ENCODE data around the gene P2RX3.
"Not testable (repeated sequence)": the region's sequence is repeated elsewhere in the genome, so short reads cannot be mapped to it uniquely, and the experiment has no call there.

The P2RX3 gene

GRCh38 chr11:57338142-57338541 lies at the start of gene P2RX3:
TSS of gene P2RX3 (plus strand) at chr11:57338352. CDS start at chr11:57338551, 199 bp downstream.
- no peak for DNase-seq

DNA sequence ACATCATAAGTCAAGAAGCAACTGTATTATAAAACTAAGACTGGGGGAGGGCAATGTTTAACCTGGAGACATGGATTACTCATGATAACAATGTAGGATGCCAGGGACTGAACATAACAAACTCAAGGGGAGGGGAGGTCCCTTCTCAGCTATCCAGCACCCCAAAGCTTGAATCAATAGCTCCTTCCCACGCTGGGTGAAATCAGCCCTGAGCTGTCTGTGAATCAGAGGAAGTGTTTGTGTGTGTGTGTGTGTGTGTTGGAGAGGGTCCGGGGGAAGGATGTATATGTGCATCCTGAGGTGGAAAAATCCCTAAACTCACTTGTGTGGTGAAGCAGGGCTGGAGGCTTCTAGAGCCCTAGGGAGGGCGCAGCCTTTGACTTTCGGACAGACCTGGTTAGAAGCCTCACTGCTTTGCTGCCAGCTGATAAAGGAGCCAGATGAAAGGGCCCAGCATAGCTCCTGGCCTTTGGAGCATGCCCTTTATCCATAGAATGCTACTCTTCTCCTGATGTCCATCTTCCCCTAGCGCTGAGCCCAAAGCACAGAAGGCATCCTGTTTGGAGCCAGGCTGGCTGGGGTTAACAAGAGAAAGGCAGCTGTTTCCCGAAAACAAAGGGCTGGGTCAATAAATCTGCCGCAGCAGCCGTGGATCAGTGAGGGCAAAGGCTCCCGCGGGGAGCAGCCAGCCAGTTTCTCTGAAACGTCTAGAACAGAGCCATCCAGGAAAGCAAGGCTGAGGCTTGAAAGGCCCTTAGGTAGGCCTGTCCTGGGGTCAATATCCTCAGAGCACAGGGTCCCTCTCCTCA lies 49.2 kb upstream of the P2RX3 start:
- DNase-seq, result no peak

DNA sequence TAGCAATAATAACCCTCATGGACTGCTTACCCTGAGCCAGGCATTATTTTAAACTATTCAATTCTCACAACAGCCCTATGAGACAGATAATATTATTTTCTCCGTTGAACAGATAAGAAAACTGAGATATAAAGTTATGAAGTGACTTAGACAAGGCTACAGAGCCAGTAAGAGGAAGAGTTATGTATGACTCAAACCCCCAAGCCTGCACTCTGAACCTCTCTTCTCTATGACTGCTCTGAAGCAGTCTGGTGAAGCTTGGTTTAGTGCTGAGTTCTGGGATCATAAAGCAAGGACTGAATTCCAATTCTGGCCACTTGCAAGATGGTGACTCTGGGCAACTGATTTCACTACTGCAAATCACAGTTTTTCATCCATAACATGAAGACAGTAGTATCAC lies 47.9 kb upstream of the P2RX3 start:
- DNase-seq, result no peak

GRCh38 chr11:57294225-57295131 lies 43.7 kb upstream of the P2RX3 start:
- DNase-seq, result no peak

- not testable (repeated sequence) for DNase-seq
These were observed 41.9 kb upstream of the P2RX3 start for GRCh38 chr11:57296205-57296604.

GRCh38 chr11:57297221-57297620 lies 40.9 kb upstream of the P2RX3 start:
- no peak for DNase-seq

DNA sequence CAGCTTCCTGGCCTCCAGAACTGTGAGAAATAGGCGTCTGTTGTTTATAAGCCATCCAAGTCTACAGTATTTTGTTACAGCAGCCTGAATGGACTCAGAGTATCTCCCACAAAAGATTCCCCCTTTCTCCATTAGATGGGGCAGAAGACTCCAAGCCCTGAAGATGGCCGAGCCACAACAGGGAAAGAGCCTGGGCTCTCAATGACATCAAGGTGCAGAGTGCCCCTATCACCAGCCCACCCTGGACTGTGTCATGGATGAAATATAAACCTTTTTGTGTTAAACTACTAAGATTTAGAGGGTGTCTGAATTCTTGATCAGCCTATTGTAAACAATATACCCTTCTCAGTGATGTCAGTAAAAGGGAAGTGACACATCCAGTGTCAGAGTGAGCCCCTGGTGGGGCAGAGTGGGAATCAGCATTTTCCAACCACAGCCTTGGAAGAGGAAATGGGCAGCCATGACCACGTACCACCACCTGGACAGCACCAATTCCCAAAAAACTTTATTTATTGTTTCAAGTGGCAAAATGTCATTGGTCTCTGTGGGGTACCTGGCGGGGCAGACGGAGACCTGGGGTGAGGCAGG lies 38.9 kb upstream of the P2RX3 start:
- no peak for DNase-seq

DNA sequence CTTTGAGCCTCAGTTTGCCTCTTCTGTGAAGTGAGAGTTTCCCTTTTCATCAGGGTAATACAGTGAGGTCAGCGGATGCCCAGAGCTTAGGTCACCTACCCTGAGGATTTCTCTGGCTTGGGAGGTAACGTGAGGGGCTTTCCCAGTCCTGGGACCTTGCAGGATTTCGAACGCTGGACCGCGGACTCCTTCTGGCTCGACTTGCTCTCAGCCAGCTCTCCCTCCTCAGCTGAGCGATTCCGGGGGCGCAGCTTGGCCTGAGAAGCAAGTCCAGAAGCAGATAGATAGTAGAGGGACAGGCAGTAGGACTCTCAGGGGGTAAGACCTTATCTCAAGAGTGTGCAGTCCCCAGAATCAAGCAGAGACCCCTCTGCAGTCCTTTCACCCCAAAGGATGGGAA lies 37.4 kb upstream of the P2RX3 start:
- no peak for DNase-seq

DNA sequence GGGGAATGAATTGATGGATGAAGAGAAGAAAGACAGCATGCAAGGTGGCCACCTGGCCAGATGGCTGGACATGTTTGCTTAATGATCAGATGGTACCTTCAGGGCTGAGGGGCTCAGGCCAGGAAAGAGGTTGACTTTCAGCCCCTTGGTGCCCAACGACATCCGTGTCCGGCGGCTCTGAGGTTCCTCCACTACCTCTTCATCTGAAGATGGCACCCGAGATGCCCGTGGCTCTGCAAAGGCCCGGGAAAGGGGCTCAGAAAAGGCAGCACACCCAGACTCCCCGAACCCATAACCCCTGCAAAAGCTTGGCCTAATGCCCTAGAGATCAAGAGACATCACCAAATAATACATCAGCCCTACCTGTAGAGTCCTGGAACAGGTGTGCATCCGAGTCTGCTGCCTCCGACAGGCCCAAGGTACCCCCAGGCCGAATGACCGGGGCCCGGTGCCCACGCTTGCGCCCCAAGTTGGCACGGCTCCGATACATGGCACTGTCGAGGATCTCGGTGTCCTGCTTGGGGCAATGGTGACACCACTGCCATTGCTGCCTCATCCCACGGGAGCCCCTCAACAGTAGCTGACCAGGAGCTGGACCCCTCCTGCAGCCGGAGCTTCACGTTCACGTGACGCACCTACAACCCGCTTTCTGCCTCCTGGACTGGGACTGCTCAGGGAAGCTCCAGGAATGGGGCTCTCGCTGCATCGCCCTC lies 36.3 kb upstream of the P2RX3 start:
- no peak for DNase-seq

GRCh38 chr11:57302489-57302888 lies 35.7 kb upstream of the P2RX3 start:
- no peak for DNase-seq

DNA sequence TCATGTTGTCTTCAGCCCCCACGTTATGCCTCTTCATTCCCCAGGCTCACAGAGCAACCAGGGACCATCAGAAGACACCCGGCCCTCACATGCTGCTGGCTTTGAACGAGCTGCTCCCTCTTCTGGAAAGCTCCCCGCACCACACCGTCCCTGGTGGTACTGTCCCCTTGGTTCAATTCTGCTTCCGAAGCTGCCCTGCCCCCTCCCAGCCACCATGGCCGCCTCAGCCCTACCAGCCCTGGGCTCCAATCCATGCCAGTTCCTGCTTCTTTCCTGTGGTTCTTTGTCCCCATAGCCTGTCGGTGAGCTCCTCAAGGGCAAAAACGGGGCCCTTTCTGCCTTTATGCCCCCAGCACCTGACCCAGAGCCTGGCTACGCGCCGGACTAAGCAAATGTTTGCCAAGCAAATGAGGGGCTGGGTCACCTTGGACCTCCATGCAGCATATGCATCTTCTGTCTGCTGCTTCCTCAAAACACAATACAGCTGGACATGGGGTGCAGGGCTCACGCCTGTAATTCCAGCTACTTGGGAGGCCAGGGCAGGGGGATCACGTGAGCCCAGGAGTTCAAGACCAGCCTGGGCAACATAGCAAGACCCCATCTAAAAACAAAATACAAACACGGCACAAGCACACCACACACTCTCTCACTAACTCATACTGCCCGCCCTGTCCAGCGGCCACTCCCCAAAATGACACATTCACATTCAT lies 34.7 kb upstream of the P2RX3 start:
- no peak for DNase-seq

- no peak for DNase-seq
These were observed 34.1 kb upstream of the P2RX3 start for GRCh38 chr11:57303990-57304579.

- no peak for DNase-seq
These were observed 32.6 kb upstream of the P2RX3 start for GRCh38 chr11:57305523-57305922.

GRCh38 chr11:57306161-57306876 lies 31.8 kb upstream of the P2RX3 start:
- no peak for DNase-seq

DNA sequence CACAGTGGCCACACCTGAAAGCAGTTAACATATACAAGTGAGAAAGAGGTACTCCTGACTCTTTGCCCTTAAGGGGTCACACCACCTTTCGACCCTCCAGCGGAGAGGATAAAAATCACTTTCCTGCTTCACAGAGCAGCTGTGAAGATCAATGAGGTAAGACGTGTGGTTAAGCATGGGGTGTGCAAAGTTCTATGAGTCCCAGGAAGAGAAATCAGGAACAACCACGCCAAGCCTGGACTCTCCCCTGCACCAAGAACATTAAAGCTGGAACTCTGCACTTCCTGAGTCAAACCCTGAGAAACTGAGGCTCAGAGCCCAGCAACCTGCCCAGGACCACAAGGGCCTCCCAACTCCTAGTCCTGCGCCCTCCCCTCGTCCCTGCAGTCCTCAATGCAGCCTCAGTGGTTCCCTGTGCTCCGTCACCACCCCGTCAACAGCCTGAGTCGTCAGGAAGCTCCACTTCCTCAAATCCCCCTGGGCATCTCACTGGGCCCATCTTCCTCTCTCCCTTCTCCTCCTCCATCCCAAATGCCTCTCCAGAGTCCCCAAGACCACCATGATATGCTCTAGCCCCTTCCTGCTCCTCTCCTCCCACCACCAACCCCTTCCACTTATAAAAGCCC lies 31.1 kb upstream of the P2RX3 start:
- no peak for DNase-seq

- no peak for DNase-seq
These were observed 30.4 kb upstream of the P2RX3 start for GRCh38 chr11:57307666-57308270.

- no peak for DNase-seq
These were observed 29.6 kb upstream of the P2RX3 start for GRCh38 chr11:57308426-57309060.

GRCh38 chr11:57309106-57310059 lies 28.8 kb upstream of the P2RX3 start:
- no peak for DNase-seq
